HepG2 (cell line): ENCODE data around the gene TTC38. TPM values are rescaled to one million over a fixed set of nuclear protein-coding genes. Genes with fewer than 3 reads are reported as not detected.

Experiments used
- GFI1 ChIP-seq: sonication (generic); formaldehyde crosslinking; IDR thresholded peaks from 2 replicates; pipeline ENCODE4 v1.5.0; 2020; ENCODE audit warnings: missing genetic modification reagents, mild to moderate bottlenecking, borderline replicate concordance
- LCORL ChIP-seq, 2 experiments: fragments of 450-650 bp in 1 of 2; sonication (generic) in 1 of 2; formaldehyde crosslinking in 1 of 2; IDR thresholded peaks; 2 replicates each; pipeline versions ENCODE4 v1.5.0 to v1.6.1; 2017 to 2020; ENCODE audit warnings: antibody characterized with exemption in 1 of 2, missing genetic modification reagents in 1 of 2
- RFX5 ChIP-seq: IDR thresholded peaks from 2 replicates; pipeline ENCODE4 v1.6.1; 2011; ENCODE audit warnings: low read depth, low read length, improper control_type of control experiment
- TCF7L2 ChIP-seq: IDR thresholded peaks from 2 replicates; pipeline ENCODE4 v1.6.1; 2011; ENCODE audit warnings: mild to moderate bottlenecking, low read depth, low read length, moderate library complexity
- ZFP90 ChIP-seq: sonication (generic); formaldehyde crosslinking; IDR thresholded peaks from 2 replicates; pipeline ENCODE4 v1.8.0; 2022; ENCODE audit warnings: missing genetic modification reagents, mild to moderate bottlenecking, inconsistent platforms, borderline replicate concordance
- ZNF3 ChIP-seq: IDR thresholded peaks from 2 replicates; pipeline ENCODE4 v1.7.0; 2017; ENCODE audit warnings: inconsistent platforms
- ZNF431 ChIP-seq: sonication (generic); formaldehyde crosslinking; IDR thresholded peaks from 2 replicates; pipeline ENCODE4 v1.9.0; 2022; ENCODE audit warnings: missing genetic modification reagents, low read depth, mild to moderate bottlenecking, borderline replicate concordance
- ZNF567 ChIP-seq: sonication (generic); formaldehyde crosslinking; IDR thresholded peaks from 2 replicates; pipeline ENCODE4 v1.8.1; 2023; ENCODE audit warnings: mild to moderate bottlenecking, missing genetic modification reagents, borderline replicate concordance
- ZNF577 ChIP-seq: sonication (generic); formaldehyde crosslinking; IDR thresholded peaks from 2 replicates; pipeline ENCODE4 v1.4.0; 2020; ENCODE audit warnings: mild to moderate bottlenecking, low read depth, missing genetic modification reagents, borderline replicate concordance
- ZNF703 ChIP-seq: sonication (generic); formaldehyde crosslinking; IDR thresholded peaks from 2 replicates; pipeline ENCODE4 v1.5.1; 2020; ENCODE audit warnings: missing genetic modification reagents, mild to moderate bottlenecking, moderate library complexity, borderline replicate concordance
- ZNF776 ChIP-seq: sonication (generic); formaldehyde crosslinking; IDR thresholded peaks from 2 replicates; pipeline ENCODE4 v1.4.0; 2020; ENCODE audit warnings: mild to moderate bottlenecking, missing genetic modification reagents
- polyA plus RNA-seq, 8 experiments: library from polyadenylated mRNA; depleted of rRNA in 3 of 8; stranded (reverse) in 7 of 8; unstranded in 1 of 8; fragments of >200 nt; fragmentation: Illumina TruSeq in 4 of 8; extraction: Trizol in 4 of 8; gene quantifications; 2 replicates each; pipeline versions ENCODE4 v1.2.1 to v1.2.3, GENCODE V29; 2011 to 2016; ENCODE audit warnings: low read depth in 4 of 8, missing spikeins in 1 of 8, mixed read lengths in 1 of 8; ENCODE audit not compliant: insufficient read depth in 1 of 8
- total RNA-seq, 5 experiments: library from RNA; depleted of rRNA; stranded (reverse); fragments of >200 nt; fragmentation: Illumina TruSeq; extraction: Trizol; gene quantifications; 2 replicates each; pipeline ENCODE4 v1.2.3, GENCODE V29; 2016; ENCODE audit warnings: low read depth in 1 of 5
- TF ChIP-seq, protein P1 (sequence below): sonication (generic); formaldehyde crosslinking; IDR thresholded peaks from 2 replicates; pipeline ENCODE4 v1.4.0; 2020; ENCODE audit warnings: mild to moderate bottlenecking, missing genetic modification reagents
- TF ChIP-seq, protein P2 (sequence below): sonication (generic); formaldehyde crosslinking; IDR thresholded peaks from 2 replicates; pipeline ENCODE4 v1.9.0; 2022; ENCODE audit warnings: missing genetic modification reagents, mild to moderate bottlenecking, borderline replicate concordance
- TF ChIP-seq, protein P3 (sequence below): sonication (generic); formaldehyde crosslinking; conservative IDR thresholded peaks from 2 replicates; pipeline ENCODE4 v1.8.1; 2023; ENCODE audit warnings: missing genetic modification reagents
- TF ChIP-seq, protein P4 (sequence below): sonication (generic); formaldehyde crosslinking; IDR thresholded peaks from 2 replicates; pipeline ENCODE4 v1.8.0; 2022; ENCODE audit warnings: mild to moderate bottlenecking, missing genetic modification reagents, moderate library complexity
- TF ChIP-seq, protein P5 (sequence below): sonication (generic); formaldehyde crosslinking; IDR thresholded peaks from 2 replicates; pipeline ENCODE4 v1.4.0; 2020; ENCODE audit warnings: missing genetic modification reagents
- TF ChIP-seq, protein P6 (sequence below): sonication (generic); formaldehyde crosslinking; conservative IDR thresholded peaks from 2 replicates; pipeline ENCODE4 v1.8.0; 2022; ENCODE audit warnings: low read depth, missing genetic modification reagents
- TF ChIP-seq, protein P7 (sequence below): sonication (generic); formaldehyde crosslinking; IDR thresholded peaks from 2 replicates; pipeline ENCODE4 v1.5.1; 2020; ENCODE audit warnings: mild to moderate bottlenecking, missing genetic modification reagents, moderate library complexity

Gene TTC38
- total and polyA plus RNA-seq, 2 of the 13 experiments (the other 11 are each of a cell fraction or from before 2014, with no cell fraction given) = 101 to 105 TPM

DNA sequence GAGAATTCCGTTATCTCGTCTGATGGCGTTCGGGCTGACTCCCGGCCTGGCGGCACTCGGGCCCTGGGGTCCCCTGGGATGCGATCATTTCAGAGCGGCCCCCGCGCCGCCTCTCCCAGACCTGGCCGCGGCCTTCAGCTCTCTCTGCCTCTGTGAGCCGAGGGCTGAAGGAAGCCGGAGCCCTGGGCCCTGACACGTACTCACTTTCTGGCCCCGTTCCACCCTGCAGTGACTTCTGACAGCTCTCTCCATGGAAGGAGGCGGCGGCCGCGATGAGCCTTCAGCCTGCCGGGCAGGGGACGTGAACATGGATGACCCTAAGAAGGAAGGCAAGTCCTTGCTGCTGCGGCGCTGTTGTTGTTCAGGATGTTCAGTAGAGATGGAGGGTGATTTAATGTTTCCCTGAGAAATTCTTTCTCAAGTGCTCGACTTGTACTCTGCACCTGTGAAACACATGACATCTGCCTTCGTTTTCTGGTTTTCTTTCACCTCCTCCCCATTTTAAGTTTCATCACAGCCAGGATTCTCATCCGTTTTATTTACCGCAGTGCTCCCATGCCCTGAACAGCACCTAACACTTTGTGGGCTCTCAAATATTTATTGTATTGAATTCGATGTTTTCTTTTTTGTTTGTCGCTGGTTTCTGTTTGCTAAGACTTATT lies 29.5 kb downstream of the TTC38 start (continued):
- TF ChIP-seq, protein P1, sequence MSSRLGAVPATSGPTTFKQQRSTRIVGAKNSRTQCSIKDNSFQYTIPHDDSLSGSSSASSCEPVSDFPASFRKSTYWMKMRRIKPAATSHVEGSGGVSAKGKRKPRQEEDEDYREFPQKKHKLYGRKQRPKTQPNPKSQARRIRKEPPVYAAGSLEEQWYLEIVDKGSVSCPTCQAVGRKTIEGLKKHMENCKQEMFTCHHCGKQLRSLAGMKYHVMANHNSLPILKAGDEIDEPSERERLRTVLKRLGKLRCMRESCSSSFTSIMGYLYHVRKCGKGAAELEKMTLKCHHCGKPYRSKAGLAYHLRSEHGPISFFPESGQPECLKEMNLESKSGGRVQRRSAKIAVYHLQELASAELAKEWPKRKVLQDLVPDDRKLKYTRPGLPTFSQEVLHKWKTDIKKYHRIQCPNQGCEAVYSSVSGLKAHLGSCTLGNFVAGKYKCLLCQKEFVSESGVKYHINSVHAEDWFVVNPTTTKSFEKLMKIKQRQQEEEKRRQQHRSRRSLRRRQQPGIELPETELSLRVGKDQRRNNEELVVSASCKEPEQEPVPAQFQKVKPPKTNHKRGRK = no peak
- TF ChIP-seq RFX5 (no peak), ZNF431 (CRISPR knock-in tag) (no peak), ZNF703 (no peak), GFI1 (CRISPR knock-in tag) (0 out of 2 replicates have a peak, but pooled peaks have one; percentile 37), ZNF567 (CRISPR knock-in tag) (0 out of 2 replicates have a peak, but pooled peaks have one; percentile 32), ZFP90 (CRISPR knock-in tag) (no peak), TCF7L2 (no peak), ZNF776 (no peak), LCORL (IDR thresholded peaks at IDR 0.05) (no peak), LCORL (CRISPR knock-in tag; IDR thresholded peaks at IDR 0.05) (no peak), ZNF3 (CRISPR knock-in tag) (no peak), ZNF577 (no peak)
- TF ChIP-seq, protein P2, sequence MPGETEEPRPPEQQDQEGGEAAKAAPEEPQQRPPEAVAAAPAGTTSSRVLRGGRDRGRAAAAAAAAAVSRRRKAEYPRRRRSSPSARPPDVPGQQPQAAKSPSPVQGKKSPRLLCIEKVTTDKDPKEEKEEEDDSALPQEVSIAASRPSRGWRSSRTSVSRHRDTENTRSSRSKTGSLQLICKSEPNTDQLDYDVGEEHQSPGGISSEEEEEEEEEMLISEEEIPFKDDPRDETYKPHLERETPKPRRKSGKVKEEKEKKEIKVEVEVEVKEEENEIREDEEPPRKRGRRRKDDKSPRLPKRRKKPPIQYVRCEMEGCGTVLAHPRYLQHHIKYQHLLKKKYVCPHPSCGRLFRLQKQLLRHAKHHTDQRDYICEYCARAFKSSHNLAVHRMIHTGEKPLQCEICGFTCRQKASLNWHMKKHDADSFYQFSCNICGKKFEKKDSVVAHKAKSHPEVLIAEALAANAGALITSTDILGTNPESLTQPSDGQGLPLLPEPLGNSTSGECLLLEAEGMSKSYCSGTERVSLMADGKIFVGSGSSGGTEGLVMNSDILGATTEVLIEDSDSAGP (CRISPR knock-in tag) = 0 out of 2 replicates have a peak, but pooled peaks have one; percentile 55
- TF ChIP-seq, protein P3, sequence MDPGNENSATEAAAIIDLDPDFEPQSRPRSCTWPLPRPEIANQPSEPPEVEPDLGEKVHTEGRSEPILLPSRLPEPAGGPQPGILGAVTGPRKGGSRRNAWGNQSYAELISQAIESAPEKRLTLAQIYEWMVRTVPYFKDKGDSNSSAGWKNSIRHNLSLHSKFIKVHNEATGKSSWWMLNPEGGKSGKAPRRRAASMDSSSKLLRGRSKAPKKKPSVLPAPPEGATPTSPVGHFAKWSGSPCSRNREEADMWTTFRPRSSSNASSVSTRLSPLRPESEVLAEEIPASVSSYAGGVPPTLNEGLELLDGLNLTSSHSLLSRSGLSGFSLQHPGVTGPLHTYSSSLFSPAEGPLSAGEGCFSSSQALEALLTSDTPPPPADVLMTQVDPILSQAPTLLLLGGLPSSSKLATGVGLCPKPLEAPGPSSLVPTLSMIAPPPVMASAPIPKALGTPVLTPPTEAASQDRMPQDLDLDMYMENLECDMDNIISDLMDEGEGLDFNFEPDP (CRISPR knock-in tag) = 0 out of 2 replicates have a peak, but pooled peaks have one; percentile 86
- TF ChIP-seq, protein P4, sequence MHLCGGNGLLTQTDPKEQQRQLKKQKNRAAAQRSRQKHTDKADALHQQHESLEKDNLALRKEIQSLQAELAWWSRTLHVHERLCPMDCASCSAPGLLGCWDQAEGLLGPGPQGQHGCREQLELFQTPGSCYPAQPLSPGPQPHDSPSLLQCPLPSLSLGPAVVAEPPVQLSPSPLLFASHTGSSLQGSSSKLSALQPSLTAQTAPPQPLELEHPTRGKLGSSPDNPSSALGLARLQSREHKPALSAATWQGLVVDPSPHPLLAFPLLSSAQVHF (CRISPR knock-in tag) = no peak; the same call in 1 of the 2 replicates
- TF ChIP-seq, protein P5, sequence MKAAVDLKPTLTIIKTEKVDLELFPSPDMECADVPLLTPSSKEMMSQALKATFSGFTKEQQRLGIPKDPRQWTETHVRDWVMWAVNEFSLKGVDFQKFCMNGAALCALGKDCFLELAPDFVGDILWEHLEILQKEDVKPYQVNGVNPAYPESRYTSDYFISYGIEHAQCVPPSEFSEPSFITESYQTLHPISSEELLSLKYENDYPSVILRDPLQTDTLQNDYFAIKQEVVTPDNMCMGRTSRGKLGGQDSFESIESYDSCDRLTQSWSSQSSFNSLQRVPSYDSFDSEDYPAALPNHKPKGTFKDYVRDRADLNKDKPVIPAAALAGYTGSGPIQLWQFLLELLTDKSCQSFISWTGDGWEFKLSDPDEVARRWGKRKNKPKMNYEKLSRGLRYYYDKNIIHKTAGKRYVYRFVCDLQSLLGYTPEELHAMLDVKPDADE (CRISPR knock-in tag) = no peak
- TF ChIP-seq, protein P6, sequence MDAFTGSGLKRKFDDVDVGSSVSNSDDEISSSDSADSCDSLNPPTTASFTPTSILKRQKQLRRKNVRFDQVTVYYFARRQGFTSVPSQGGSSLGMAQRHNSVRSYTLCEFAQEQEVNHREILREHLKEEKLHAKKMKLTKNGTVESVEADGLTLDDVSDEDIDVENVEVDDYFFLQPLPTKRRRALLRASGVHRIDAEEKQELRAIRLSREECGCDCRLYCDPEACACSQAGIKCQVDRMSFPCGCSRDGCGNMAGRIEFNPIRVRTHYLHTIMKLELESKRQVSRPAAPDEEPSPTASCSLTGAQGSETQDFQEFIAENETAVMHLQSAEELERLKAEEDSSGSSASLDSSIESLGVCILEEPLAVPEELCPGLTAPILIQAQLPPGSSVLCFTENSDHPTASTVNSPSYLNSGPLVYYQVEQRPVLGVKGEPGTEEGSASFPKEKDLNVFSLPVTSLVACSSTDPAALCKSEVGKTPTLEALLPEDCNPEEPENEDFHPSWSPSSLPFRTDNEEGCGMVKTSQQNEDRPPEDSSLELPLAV (CRISPR knock-in tag) = no peak
- TF ChIP-seq, protein P7, sequence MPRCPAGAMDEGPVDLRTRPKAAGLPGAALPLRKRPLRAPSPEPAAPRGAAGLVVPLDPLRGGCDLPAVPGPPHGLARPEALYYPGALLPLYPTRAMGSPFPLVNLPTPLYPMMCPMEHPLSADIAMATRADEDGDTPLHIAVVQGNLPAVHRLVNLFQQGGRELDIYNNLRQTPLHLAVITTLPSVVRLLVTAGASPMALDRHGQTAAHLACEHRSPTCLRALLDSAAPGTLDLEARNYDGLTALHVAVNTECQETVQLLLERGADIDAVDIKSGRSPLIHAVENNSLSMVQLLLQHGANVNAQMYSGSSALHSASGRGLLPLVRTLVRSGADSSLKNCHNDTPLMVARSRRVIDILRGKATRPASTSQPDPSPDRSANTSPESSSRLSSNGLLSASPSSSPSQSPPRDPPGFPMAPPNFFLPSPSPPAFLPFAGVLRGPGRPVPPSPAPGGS (CRISPR knock-in tag) = no peak
